SK-N-MC (cell line): ENCODE results near the gene FBXL12.

Experiments used
- EZH2 ChIP-seq: fragments of 200-600 bp; sonication (generic); IDR thresholded peaks from one replicate; pipeline ENCODE4 v1.6.1; 2017; ENCODE audit warnings: antibody characterized with exemption
- FOXP2 ChIP-seq: optimal IDR thresholded peaks from 2 replicates; pipeline ENCODE3; 2011; ENCODE audit warnings: mild to moderate bottlenecking, moderate library complexity; ENCODE audit not compliant: insufficient read depth; ENCODE audit errors: extremely low read length, control extremely low read depth
- POLR2AphosphoS5 ChIP-seq: IDR thresholded peaks from 2 replicates; pipeline ENCODE4 v1.6.1; 2012; ENCODE audit warnings: mild to moderate bottlenecking, low read depth, low read length, borderline replicate concordance

DNA sequence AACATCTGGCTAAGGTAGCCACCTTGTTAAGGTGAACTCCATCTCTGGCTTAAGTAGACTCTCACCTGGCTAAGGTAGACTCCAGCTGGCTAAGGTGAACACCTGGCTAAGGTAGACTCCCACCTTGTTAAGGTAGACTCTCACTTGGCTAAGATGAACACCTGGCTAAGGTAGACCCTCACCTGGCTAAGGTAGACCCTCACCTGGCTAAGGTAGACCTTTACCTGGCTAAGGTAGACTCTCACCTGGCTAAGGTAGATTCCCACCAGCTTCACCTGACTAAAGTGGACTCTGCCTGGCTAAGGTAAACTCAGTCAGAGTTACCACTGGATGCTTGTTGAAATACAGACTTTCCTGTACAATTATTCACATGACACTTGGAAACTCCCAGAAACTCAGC, 39.9 kb upstream of the FBXL12 start:
- TF ChIP-seq EZH2 (no peak), POLR2AphosphoS5 (no peak), FOXP2 (no peak)
